ENCODE data around the gene GDAP1L1.

DNA sequence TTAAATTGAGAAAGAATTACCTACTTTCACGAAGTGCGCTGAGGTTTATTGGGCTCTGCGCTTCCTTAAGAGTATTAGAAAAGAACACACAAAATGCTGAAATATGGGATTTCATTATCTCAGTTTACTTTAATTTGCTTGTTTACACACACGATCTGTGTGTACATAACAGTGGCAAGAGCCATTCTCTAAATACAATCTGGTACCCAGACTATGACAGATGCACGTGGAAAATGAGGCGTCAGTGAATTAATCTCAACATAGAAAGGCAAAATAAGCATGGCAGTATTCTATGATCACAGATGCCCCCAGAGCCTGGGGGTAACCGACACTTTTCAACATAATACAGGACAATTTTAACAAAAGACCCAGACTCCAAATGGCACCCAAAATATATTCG lies 55.6 kb downstream of the GDAP1L1 start:
- TF ChIP-seq RXRA (IDR thresholded peaks at IDR 0.05; ENCODE audit: borderline replicate concordance, low read depth), result no peak
- TF ChIP-seq, protein P1, sequence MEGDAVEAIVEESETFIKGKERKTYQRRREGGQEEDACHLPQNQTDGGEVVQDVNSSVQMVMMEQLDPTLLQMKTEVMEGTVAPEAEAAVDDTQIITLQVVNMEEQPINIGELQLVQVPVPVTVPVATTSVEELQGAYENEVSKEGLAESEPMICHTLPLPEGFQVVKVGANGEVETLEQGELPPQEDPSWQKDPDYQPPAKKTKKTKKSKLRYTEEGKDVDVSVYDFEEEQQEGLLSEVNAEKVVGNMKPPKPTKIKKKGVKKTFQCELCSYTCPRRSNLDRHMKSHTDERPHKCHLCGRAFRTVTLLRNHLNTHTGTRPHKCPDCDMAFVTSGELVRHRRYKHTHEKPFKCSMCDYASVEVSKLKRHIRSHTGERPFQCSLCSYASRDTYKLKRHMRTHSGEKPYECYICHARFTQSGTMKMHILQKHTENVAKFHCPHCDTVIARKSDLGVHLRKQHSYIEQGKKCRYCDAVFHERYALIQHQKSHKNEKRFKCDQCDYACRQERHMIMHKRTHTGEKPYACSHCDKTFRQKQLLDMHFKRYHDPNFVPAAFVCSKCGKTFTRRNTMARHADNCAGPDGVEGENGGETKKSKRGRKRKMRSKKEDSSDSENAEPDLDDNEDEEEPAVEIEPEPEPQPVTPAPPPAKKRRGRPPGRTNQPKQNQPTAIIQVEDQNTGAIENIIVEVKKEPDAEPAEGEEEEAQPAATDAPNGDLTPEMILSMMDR (IDR thresholded peaks at IDR 0.05), result no peak
- TF ChIP-seq JUND (IDR thresholded peaks at IDR 0.05), result no peak
- no peak for TF ChIP-seq YY1 (IDR thresholded peaks at IDR 0.05; ENCODE audit: low read depth)
- TF ChIP-seq POLR2AphosphoS5 (IDR thresholded peaks at IDR 0.05; ENCODE audit: low read depth, low read length), result no peak
- TF ChIP-seq SMC3 (IDR thresholded peaks at IDR 0.05; ENCODE audit: low read depth, low read length), result no peak
- TF ChIP-seq EP300 (IDR thresholded peaks at IDR 0.05; ENCODE audit: borderline replicate concordance in 1 of 2, low read depth in 1 of 2, low read length in 1 of 2), result no peak
- TF ChIP-seq SIN3A (IDR thresholded peaks at IDR 0.05; ENCODE audit: borderline replicate concordance, low read depth, low read length), result no peak
- no peak for TF ChIP-seq RCOR1 (IDR thresholded peaks at IDR 0.05; ENCODE audit: low read length)
- TF ChIP-seq, protein P2, sequence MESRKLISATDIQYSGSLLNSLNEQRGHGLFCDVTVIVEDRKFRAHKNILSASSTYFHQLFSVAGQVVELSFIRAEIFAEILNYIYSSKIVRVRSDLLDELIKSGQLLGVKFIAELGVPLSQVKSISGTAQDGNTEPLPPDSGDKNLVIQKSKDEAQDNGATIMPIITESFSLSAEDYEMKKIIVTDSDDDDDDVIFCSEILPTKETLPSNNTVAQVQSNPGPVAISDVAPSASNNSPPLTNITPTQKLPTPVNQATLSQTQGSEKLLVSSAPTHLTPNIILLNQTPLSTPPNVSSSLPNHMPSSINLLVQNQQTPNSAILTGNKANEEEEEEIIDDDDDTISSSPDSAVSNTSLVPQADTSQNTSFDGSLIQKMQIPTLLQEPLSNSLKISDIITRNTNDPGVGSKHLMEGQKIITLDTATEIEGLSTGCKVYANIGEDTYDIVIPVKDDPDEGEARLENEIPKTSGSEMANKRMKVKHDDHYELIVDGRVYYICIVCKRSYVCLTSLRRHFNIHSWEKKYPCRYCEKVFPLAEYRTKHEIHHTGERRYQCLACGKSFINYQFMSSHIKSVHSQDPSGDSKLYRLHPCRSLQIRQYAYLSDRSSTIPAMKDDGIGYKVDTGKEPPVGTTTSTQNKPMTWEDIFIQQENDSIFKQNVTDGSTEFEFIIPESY (IDR thresholded peaks at IDR 0.05; ENCODE audit: borderline replicate concordance, low read depth), result no peak
- TF ChIP-seq, protein P3, sequence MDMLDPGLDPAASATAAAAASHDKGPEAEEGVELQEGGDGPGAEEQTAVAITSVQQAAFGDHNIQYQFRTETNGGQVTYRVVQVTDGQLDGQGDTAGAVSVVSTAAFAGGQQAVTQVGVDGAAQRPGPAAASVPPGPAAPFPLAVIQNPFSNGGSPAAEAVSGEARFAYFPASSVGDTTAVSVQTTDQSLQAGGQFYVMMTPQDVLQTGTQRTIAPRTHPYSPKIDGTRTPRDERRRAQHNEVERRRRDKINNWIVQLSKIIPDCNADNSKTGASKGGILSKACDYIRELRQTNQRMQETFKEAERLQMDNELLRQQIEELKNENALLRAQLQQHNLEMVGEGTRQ (IDR thresholded peaks at IDR 0.05; ENCODE audit: borderline replicate concordance, low read depth, low read length), result no peak
- TF ChIP-seq, protein P4, sequence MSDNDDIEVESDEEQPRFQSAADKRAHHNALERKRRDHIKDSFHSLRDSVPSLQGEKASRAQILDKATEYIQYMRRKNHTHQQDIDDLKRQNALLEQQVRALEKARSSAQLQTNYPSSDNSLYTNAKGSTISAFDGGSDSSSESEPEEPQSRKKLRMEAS (IDR thresholded peaks at IDR 0.05; ENCODE audit: low read depth), result no peak
- no peak for TF ChIP-seq TEAD4 (IDR thresholded peaks at IDR 0.05; ENCODE audit: borderline replicate concordance, insufficient read depth)

Measured in SK-N-SH (cell line).